OCI-LY3 (cell line): Measurements from ENCODE around the gene EFCAB8.

ENCODE experiments used
- EZH2phosphoT487 ChIP-seq: fragments of 200-600 bp; shearing (Covaris generic); IDR thresholded peaks from 2 replicates; pipeline ENCODE4 v1.6.1; 2018; ENCODE audit warnings: antibody characterized with exemption, mixed run types, low read depth
- TF ChIP-seq, protein P1 (sequence below): fragments of 200-600, 300-600 bp; sonication (generic); IDR thresholded peaks from 2 replicates; pipeline ENCODE4 v1.5.1; 2014; ENCODE audit warnings: antibody characterized with exemption, low read length, low read depth

GRCh38 chr20:32861446-32861845 lies 2.7 kb downstream of the EFCAB8 start:
- TF ChIP-seq, protein P1, sequence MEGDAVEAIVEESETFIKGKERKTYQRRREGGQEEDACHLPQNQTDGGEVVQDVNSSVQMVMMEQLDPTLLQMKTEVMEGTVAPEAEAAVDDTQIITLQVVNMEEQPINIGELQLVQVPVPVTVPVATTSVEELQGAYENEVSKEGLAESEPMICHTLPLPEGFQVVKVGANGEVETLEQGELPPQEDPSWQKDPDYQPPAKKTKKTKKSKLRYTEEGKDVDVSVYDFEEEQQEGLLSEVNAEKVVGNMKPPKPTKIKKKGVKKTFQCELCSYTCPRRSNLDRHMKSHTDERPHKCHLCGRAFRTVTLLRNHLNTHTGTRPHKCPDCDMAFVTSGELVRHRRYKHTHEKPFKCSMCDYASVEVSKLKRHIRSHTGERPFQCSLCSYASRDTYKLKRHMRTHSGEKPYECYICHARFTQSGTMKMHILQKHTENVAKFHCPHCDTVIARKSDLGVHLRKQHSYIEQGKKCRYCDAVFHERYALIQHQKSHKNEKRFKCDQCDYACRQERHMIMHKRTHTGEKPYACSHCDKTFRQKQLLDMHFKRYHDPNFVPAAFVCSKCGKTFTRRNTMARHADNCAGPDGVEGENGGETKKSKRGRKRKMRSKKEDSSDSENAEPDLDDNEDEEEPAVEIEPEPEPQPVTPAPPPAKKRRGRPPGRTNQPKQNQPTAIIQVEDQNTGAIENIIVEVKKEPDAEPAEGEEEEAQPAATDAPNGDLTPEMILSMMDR = no peak
- TF ChIP-seq EZH2phosphoT487 = no peak
